NCI-H82 treated with DMSO at 0.1 percent for 48 hours (cell line): ENCODE results near the gene RECQL5.
"Not testable (repeated sequence)": the region's sequence is repeated elsewhere in the genome, so short reads cannot be mapped to it uniquely, and the experiment has no call there.

Experiments
- DNase-seq: peaks from one replicate; lab custom pipeline; 2025; ENCODE audit not compliant: unreplicated experiment; lab: John Stamatoyannopoulos, UW

The RECQL5 gene

GRCh38 chr17:75649687-75650086 lies 17.3 kb downstream of the RECQL5 start:
- DNase-seq, result no peak

- no peak for DNase-seq
These were observed 19.0 kb downstream of the RECQL5 start for GRCh38 chr17:75647921-75648320.

- DNase-seq, result no peak
These were observed 19.9 kb downstream of the RECQL5 start for GRCh38 chr17:75647061-75647460.

- no peak for DNase-seq
These were observed 20.3 kb downstream of the RECQL5 start for GRCh38 chr17:75646638-75646992.

GRCh38 chr17:75645889-75646637 lies 20.9 kb downstream of the RECQL5 start:
- no peak for DNase-seq

GRCh38 chr17:75645501-75645888 lies 21.5 kb downstream of the RECQL5 start:
- no peak for DNase-seq

GRCh38 chr17:75643643-75644017 lies 23.3 kb downstream of the RECQL5 start:
- no peak for DNase-seq

GRCh38 chr17:75642784-75643642 lies 23.9 kb downstream of the RECQL5 start:
- no peak for DNase-seq

- no peak for DNase-seq
These were observed 24.7 kb downstream of the RECQL5 start for GRCh38 chr17:75642182-75642783.

GRCh38 chr17:75641343-75641742 lies 25.6 kb downstream of the RECQL5 start:
- no peak for DNase-seq

GRCh38 chr17:75640556-75641119 lies 26.3 kb downstream of the RECQL5 start:
- DNase-seq, result no peak

GRCh38 chr17:75639771-75640555 lies 27.0 kb downstream of the RECQL5 start:
- no peak for DNase-seq

- no peak for DNase-seq
These were observed 27.6 kb downstream of the RECQL5 start for GRCh38 chr17:75639327-75639726.

GRCh38 chr17:75638893-75639292 lies 28.1 kb downstream of the RECQL5 start:
- no peak for DNase-seq

GRCh38 chr17:75638039-75638438 lies 28.9 kb downstream of the RECQL5 start:
- DNase-seq, result not testable (repeated sequence)

GRCh38 chr17:75637551-75637950 lies 29.4 kb downstream of the RECQL5 start:
- no peak for DNase-seq

- no peak for DNase-seq
These were observed 29.8 kb downstream of the RECQL5 start for GRCh38 chr17:75637143-75637538.

GRCh38 chr17:75636381-75637142 lies 30.4 kb downstream of the RECQL5 start:
- no peak for DNase-seq

- no peak for DNase-seq
These were observed 31.2 kb downstream of the RECQL5 start for GRCh38 chr17:75635610-75636202.
